ENCODE measurements around the gene CNTNAP2.
A peak's percentile ranks its signal among the peaks of the same experiment; 100 is the strongest.

Gene CNTNAP2

DNA sequence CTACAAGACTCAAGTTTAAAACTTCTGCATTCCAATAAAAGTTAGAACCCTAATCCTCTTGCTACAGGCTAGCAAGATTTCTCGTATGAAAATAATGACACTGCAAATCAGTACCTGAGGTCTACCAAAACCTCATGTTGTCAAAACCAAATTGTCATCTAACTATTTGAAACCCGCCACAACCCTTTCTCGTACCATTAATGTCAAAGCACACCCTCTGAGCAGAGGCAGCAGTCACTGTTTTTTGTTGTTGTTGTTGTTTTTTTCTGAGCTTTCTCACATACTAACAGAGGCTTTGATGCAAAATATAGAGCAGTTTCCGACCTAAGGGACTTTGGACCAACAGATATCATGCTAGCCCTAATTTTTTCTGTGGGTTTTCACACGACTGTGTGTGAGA, 1910.1 kb downstream of the CNTNAP2 start:
- Histone ChIP-seq H3K4me3 (ENCODE audit: low read depth, low read length) (no peak overlapping the region), H3K9me3 (no peaks in the 10 kb centered on the region)
- TF ChIP-seq, protein P1, sequence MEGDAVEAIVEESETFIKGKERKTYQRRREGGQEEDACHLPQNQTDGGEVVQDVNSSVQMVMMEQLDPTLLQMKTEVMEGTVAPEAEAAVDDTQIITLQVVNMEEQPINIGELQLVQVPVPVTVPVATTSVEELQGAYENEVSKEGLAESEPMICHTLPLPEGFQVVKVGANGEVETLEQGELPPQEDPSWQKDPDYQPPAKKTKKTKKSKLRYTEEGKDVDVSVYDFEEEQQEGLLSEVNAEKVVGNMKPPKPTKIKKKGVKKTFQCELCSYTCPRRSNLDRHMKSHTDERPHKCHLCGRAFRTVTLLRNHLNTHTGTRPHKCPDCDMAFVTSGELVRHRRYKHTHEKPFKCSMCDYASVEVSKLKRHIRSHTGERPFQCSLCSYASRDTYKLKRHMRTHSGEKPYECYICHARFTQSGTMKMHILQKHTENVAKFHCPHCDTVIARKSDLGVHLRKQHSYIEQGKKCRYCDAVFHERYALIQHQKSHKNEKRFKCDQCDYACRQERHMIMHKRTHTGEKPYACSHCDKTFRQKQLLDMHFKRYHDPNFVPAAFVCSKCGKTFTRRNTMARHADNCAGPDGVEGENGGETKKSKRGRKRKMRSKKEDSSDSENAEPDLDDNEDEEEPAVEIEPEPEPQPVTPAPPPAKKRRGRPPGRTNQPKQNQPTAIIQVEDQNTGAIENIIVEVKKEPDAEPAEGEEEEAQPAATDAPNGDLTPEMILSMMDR (IDR thresholded peaks at IDR 0.05; ENCODE audit: low read depth, low read length), result no peak

DNA sequence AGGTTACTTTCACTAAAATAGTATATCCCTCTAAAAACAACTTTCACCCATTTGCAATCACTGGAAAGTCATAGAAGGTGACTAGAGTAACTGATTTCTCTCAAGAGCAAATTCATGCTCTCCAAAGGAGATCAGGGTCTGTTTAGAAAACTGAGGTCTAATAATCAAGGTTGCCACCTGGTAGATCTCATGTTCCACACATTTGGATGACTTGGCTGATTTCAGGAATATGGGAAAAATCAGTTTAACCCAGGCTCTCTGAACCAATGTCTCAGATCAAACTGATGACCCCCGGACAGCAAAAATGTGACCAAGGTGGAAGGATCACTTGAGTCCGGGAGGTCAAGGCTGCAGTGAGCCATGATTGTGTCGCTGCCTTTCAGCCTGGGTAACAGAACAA, 1911.6 kb downstream of the CNTNAP2 start:
- peaks cover 5% of the 10 kb centered on the region for H3K4me1 ChIP-seq
- H3K36me3 ChIP-seq, result no peaks in the 10 kb centered on the region
- no peak overlapping the region for H3K4me3 ChIP-seq (ENCODE audit: low read depth, low read length)
- no peak for DNase-seq
- H3K27me3 ChIP-seq, result no peaks in the 10 kb centered on the region
- TF ChIP-seq, protein P1 (IDR thresholded peaks at IDR 0.05; ENCODE audit: low read depth, low read length), result no peak
- H3K9me3 ChIP-seq, result no peaks in the 10 kb centered on the region; the same call in 1 of the 2 replicates

More for the DNA sequence above, 1910.1 kb downstream of the CNTNAP2 start:
- Histone ChIP-seq H3K27me3 (no peaks in the 10 kb centered on the region), H3K36me3 (no peaks in the 10 kb centered on the region), H3K4me1 (no peaks in the 10 kb centered on the region)
- DNase-seq, result no peak

DNA sequence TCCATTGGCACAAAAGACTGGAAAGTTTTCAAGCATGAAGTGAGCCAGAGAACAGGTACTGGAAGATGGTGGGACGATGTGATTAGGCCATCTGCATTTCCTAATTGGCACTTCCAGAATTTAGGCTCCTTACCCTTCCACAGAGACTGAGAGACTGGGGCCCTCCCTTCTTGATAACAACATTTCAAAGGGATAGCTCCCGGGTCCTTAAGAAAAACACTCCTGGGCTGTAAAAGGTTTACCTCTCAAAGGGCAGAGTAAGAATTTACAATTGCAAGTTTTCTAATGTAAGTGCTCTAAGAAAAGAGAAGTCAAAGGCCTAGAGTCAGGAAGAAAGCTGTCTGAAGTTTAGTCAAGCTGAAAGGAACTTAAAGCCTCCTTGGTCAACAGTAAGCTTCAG, 1914.4 kb downstream of the CNTNAP2 start:
- no peaks in the 10 kb centered on the region for H3K27me3 ChIP-seq
- DNase-seq, result no peak
- H3K9me3 ChIP-seq, result no peaks in the 10 kb centered on the region; the same call in 1 of the 2 replicates

GRCh38 chr7:148031811-148032210, 1915.2 kb downstream of the CNTNAP2 start:
- TF ChIP-seq, protein P1 (IDR thresholded peaks at IDR 0.05; ENCODE audit: low read depth, low read length), result no peak
- Histone ChIP-seq H3K36me3 (no peaks in the 10 kb centered on the region), H3K4me3 (ENCODE audit: low read depth, low read length) (no peak overlapping the region), H3K4me1 (peaks cover 5% of the 10 kb centered on the region), H3K27me3 (no peaks in the 10 kb centered on the region), H3K9me3 (no peaks in the 10 kb centered on the region; the same call in 1 of the 2 replicates)
- DNase-seq, result peak; percentile 32

More for the DNA sequence above, 1914.4 kb downstream of the CNTNAP2 start:
- TF ChIP-seq, protein P1 (IDR thresholded peaks at IDR 0.05; ENCODE audit: low read depth, low read length), result no peak
- Histone ChIP-seq H3K4me3 (ENCODE audit: low read depth, low read length) (no peak overlapping the region), H3K36me3 (no peaks in the 10 kb centered on the region), H3K4me1 (peaks cover 5% of the 10 kb centered on the region)

DNA sequence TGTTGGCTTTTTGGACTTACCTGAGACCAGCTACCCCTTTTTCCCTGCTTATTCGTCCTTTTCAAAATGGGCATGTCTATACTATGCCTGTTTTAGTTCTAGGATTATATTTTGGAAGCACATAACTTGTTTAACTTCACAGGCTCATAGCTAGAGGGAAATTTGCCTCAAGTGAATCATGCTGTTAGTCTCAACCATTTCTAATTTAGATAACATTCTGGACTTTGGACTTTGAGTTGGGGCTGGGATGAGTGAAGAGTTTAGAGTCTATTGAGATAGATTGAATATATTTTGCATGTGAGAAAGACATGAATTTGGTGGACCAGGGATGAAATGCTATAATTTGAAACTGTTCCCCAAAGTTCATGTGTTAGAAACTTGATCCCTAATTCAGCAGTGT, 1919.3 kb downstream of the CNTNAP2 start:
- H3K36me3 ChIP-seq, result no peaks in the 10 kb centered on the region
- TF ChIP-seq, protein P1 (IDR thresholded peaks at IDR 0.05; ENCODE audit: low read depth, low read length), result no peak

DNA sequence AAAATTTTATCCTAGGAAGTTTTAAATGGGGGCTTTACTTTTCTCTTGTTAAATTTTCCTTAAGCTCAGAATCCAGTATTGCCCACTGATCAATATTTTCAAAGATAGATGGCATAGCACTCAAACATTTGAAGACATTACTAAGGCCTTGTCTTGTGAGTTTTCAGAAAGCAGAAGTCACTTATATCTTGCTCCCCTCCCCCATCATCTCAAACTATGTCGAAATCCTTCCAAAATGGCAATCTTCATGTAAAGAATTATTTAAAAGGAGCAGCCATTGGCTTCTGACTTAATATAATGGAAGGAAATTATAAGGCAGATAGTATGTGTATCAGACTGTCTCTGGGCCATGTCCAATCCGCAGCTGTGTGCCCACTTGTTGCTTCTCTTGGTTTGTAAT, 1920.4 kb downstream of the CNTNAP2 start:
- H3K36me3 ChIP-seq, result no peaks in the 10 kb centered on the region
- TF ChIP-seq, protein P1 (IDR thresholded peaks at IDR 0.05; ENCODE audit: low read depth, low read length), result no peak
- no peak for DNase-seq
- H3K9me3 ChIP-seq, result no peaks in the 10 kb centered on the region; the same call in 1 of the 2 replicates
- H3K27me3 ChIP-seq, result no peaks in the 10 kb centered on the region
- peaks cover 2% of the 10 kb centered on the region; the same call in 1 of the 2 replicates for H3K4me1 ChIP-seq
- no peak overlapping the region for H3K4me3 ChIP-seq (ENCODE audit: low read depth, low read length)

More for the DNA sequence above, 1919.3 kb downstream of the CNTNAP2 start:
- H3K4me1 ChIP-seq, result peaks cover 5% of the 10 kb centered on the region
- no peak for DNase-seq
- no peak overlapping the region for H3K4me3 ChIP-seq (ENCODE audit: low read depth, low read length)
- H3K9me3 ChIP-seq, result no peaks in the 10 kb centered on the region; the same call in 1 of the 2 replicates
- no peaks in the 10 kb centered on the region for H3K27me3 ChIP-seq
